Thyroid gland (tissue), 4 donors: ENCODE measurements around the gene KLHL18. TPM values are rescaled to one million over a fixed set of nuclear protein-coding genes. Genes with fewer than 3 reads are reported as not detected.
A peak's percentile ranks its signal among the peaks of the same experiment; 100 is the strongest.
"Not testable (repeated sequence)": the region's sequence is repeated elsewhere in the genome, so short reads cannot be mapped to it uniquely, and the experiment has no call there.

Source experiments
- DNase-seq, 2 donors: peaks; one replicate each; pipeline ENCODE4 v3.0.0-alpha.2; 2019
- H3K27ac ChIP-seq, 3 donors: fragments of 200-600 bp; sonication (generic); 1 replicate in 2 of 3; 2 replicates in 1 of 3; pipeline ENCODE4 v1.5.1; 2016 to 2019; ENCODE audit warnings: mild to moderate bottlenecking in 1 of 3, moderate library complexity in 1 of 3
- H3K27me3 ChIP-seq: fragments of 200-600 bp; sonication (generic); one replicate; pipeline ENCODE4 v1.5.1; 2019
- H3K36me3 ChIP-seq, 2 donors: fragments of 200-600 bp; sonication (generic); one replicate each; pipeline ENCODE4 v1.5.1; 2016 to 2019
- H3K4me1 ChIP-seq, 2 donors: fragments of 200-600 bp; sonication (generic); one replicate each; pipeline ENCODE4 v1.5.1; 2017 to 2019
- H3K4me3 ChIP-seq, 3 donors: fragments of 200-600 bp; sonication (generic); replicated peaks in 1 of 3; 1 replicate in 2 of 3; 2 replicates in 1 of 3; pipeline ENCODE4 v1.5.1; 2016; ENCODE audit warnings: mild to moderate bottlenecking in 1 of 3
- H3K9me3 ChIP-seq: fragments of 200-600 bp; sonication (generic); one replicate; pipeline ENCODE4 v1.5.1; 2017
- POLR2A ChIP-seq, 2 donors: fragments of 450-650 bp; IDR thresholded peaks; one replicate each; pipeline ENCODE4 v1.6.1; 2017; ENCODE audit warnings: antibody characterized with exemption in 2 of 2, mild to moderate bottlenecking in 2 of 2, moderate library complexity in 1 of 2
- WGBS, 2 donors: methylation state at CpG; one replicate each; pipeline ENCODE4 v1.1.5; 2017; 5-methylcytosine and 5-hydroxymethylcytosine counted together
- intact Hi-C: fragments of 100-400 bp; cut with DNase I; formaldehyde crosslinking; loops from one replicate; pipeline ENCODE4 v1.15.1; 2023
- total RNA-seq, 4 donors: library from RNA; depleted of rRNA; stranded (reverse); fragments of >200 nt; gene quantifications; one replicate each; pipeline ENCODE4 v1.2.3, GENCODE V29; 2016
- TF ChIP-seq, protein P1 (sequence below), 6 experiments: fragments of 200-600 bp in 3 of 6; fragments of 450-650 bp in 3 of 6; sonication (generic) in 3 of 6; IDR thresholded peaks; one replicate each; pipeline ENCODE4 v1.5.1; 2016 to 2019; ENCODE audit warnings: antibody characterized with exemption in 6 of 6, mild to moderate bottlenecking in 2 of 6, inconsistent platforms in 1 of 6, moderate library complexity in 1 of 6

Gene KLHL18
- total RNA-seq, 4 donors from 2014 or later: 25.2 to 38.7 (median 30.6) TPM

- Histone ChIP-seq H3K27ac (no peak overlapping the region), H3K4me3 (no peak overlapping the region), H3K36me3 (no peaks in the 10 kb centered on the region), H3K27me3 (no peaks in the 10 kb centered on the region), H3K9me3 (no peaks in the 10 kb centered on the region), H3K4me1 (no peaks in the 10 kb centered on the region)
- TF ChIP-seq, protein P1, sequence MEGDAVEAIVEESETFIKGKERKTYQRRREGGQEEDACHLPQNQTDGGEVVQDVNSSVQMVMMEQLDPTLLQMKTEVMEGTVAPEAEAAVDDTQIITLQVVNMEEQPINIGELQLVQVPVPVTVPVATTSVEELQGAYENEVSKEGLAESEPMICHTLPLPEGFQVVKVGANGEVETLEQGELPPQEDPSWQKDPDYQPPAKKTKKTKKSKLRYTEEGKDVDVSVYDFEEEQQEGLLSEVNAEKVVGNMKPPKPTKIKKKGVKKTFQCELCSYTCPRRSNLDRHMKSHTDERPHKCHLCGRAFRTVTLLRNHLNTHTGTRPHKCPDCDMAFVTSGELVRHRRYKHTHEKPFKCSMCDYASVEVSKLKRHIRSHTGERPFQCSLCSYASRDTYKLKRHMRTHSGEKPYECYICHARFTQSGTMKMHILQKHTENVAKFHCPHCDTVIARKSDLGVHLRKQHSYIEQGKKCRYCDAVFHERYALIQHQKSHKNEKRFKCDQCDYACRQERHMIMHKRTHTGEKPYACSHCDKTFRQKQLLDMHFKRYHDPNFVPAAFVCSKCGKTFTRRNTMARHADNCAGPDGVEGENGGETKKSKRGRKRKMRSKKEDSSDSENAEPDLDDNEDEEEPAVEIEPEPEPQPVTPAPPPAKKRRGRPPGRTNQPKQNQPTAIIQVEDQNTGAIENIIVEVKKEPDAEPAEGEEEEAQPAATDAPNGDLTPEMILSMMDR (IDR thresholded peaks at IDR 0.05): no peak
- TF ChIP-seq POLR2A (IDR thresholded peaks at IDR 0.05): no peak
- no peak for DNase-seq
- WGBS, 2 donors: 77 to 85% methylated on average over 7 to 10 of the region's 10 CpGs
- intact Hi-C loops: loop anchor here (5.0 kb wide), 1 partner anchor 83 kb away; no protein-coding TSS in a partner anchor
Observed at GRCh38 chr3:47244531-47245100, 38.1 kb upstream of the KLHL18 start.

DNA sequence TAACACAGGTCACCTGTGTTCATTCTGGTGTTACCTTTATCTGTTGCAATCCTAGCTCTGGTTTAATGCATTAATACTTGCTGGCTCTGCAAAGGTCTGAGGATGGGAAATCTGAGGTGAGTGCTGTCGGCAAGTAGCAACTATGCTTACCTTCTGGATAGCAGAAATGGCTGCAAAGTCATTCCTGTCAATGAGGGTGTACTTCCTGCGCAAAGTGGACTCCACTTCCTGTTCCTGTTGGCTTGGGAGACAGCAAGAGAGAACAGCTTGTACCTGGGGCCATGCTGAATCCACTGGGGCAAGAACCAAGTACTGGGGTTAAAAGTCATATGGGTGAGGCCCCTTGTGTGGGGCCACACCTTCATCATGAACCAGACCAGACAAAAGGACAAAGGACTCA lies 37.5 kb upstream of the KLHL18 start:
- WGBS, 2 donors: 91 to 94% methylated on average over 2 of the region's 2 CpGs
- no peaks in the 10 kb centered on the region for H3K27me3 ChIP-seq
- H3K9me3 ChIP-seq: no peaks in the 10 kb centered on the region
- no peak overlapping the region for H3K4me3 ChIP-seq
- H3K36me3 ChIP-seq: no peaks in the 10 kb centered on the region
- TF ChIP-seq, protein P1 (IDR thresholded peaks at IDR 0.05): no peak
- TF ChIP-seq POLR2A (IDR thresholded peaks at IDR 0.05): no peak
- H3K27ac ChIP-seq: no peak overlapping the region
- intact Hi-C loops: loop anchor here (5.0 kb wide), 1 partner anchor 82 kb away; no protein-coding TSS in a partner anchor
- H3K4me1 ChIP-seq: no peaks in the 10 kb centered on the region
- DNase-seq: no peak

- Histone ChIP-seq H3K4me3 (no peak overlapping the region), H3K27me3 (no peaks in the 10 kb centered on the region), H3K4me1 (peaks cover 0 to 16% of the 10 kb centered on the region in 2 donors), H3K9me3 (no peaks in the 10 kb centered on the region), H3K36me3 (no peaks in the 10 kb centered on the region), H3K27ac (no peak overlapping the region)
- TF ChIP-seq, protein P1 (IDR thresholded peaks at IDR 0.05): no peak
- no peak for TF ChIP-seq POLR2A (IDR thresholded peaks at IDR 0.05)
- no peak for DNase-seq
- intact Hi-C loops: loop anchor here (5.0 kb wide), 1 partner anchor 80 kb away; no protein-coding TSS in a partner anchor
- WGBS, 2 donors: 91 to 92% methylated on average over 14 of the region's 14 CpGs
Observed at GRCh38 chr3:47247131-47248064, 35.3 kb upstream of the KLHL18 start.

DNA sequence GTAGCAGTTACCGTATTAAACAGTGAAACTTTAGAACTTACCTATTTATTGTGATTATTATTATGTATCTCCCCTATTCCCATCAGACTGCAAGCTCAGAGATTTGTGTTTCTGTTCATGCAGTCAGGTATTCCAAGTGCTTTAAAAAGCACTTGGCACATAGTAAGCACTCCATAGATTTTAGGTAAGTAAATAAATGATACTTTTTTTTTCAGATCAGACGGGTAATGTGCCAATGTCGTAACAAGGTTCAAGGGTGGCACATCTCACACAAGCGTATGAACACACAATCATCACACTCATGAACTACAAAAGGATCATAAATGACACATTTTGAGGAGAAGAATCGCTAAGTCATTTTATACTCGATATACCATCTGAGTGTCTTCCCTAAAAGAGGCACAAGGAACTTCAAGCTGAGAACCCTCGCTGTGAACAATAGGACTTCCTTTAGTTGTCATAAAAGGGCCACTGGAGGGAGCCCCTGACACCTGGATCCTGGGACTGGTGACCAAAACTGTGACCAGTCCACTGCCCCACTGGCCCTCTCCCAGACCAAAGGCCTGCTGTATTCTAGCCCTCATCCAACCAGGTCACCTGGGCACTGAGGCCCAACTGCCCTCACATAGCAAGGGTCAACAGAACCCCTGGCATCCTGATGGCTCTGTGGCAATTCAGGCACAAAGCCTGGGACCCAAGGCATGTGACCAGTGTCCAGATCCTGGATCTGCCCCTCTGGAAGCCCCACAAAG lies 32.3 kb upstream of the KLHL18 start:
- intact Hi-C loops: no loop called here
- WGBS, 2 donors: 74 to 85% methylated on average over 7 of the region's 7 CpGs
- Histone ChIP-seq H3K9me3 (no peaks in the 10 kb centered on the region), H3K27ac (no peak overlapping the region), H3K36me3 (no peaks in the 10 kb centered on the region), H3K27me3 (no peaks in the 10 kb centered on the region), H3K4me3 (no peak overlapping the region), H3K4me1 (peaks cover 0 to 16% of the 10 kb centered on the region in 2 donors)
- no peak for TF ChIP-seq POLR2A (IDR thresholded peaks at IDR 0.05)
- TF ChIP-seq, protein P1 (IDR thresholded peaks at IDR 0.05): peak in 5 of 6 experiments; percentile 41 to 57 (median 47)
- DNase-seq: peak; percentile 57 to 61

- H3K27ac ChIP-seq, H3K9me3 ChIP-seq, H3K27me3 ChIP-seq, DNase-seq, intact Hi-C loops, H3K4me3 ChIP-seq, H3K36me3 ChIP-seq: not testable (repeated sequence)
- peaks cover 0 to 16% of the 10 kb centered on the region in 2 donors for H3K4me1 ChIP-seq
- WGBS, 2 donors: 59 to 63% methylated on average over 3 of the region's 3 CpGs
Observed at GRCh38 chr3:47251085-47251484, 31.7 kb upstream of the KLHL18 start.
